CD8-positive, alpha-beta memory T cell (primary cell): ENCODE measurements around the gene ZNF771. TPM values are rescaled to one million over a fixed set of nuclear protein-coding genes. Genes with fewer than 3 reads are reported as not detected.

Experiments used
- CTCF ChIA-PET: fragments of 350-600 bp; sonication (Branson Sonifier 250); formaldehyde crosslinking; loops from one replicate; lab custom pipeline; 2021; ENCODE audit warnings: antibody characterized with exemption; lab: Charles Lee
- POLR2A ChIA-PET: fragments of 350-600 bp; sonication (Branson Sonifier 250); formaldehyde crosslinking; loops from one replicate; lab custom pipeline; 2021; ENCODE audit warnings: antibody characterized with exemption; lab: Charles Lee
- DNase-seq, 5 donors: peaks; one replicate each; pipeline versions ENCODE4 v3.0.0 to v3.0.0-alpha.2; 2020 to 2022; ENCODE audit warnings: mixed read lengths in 1 of 5
- H3K27ac ChIP-seq: one replicate; pipeline ENCODE4 v1.7.0; 2013; ENCODE audit warnings: low read depth, mild to moderate bottlenecking, low read length, moderate library complexity
- H3K27me3 ChIP-seq: 2 replicates; pipeline ENCODE4 v1.7.0; 2013; ENCODE audit warnings: low read length, mild to moderate bottlenecking; ENCODE audit not compliant: insufficient read depth, poor library complexity, severe bottlenecking
- H3K36me3 ChIP-seq: 2 replicates; pipeline ENCODE4 v1.7.0; 2013; ENCODE audit warnings: mild to moderate bottlenecking, low read length, moderate library complexity; ENCODE audit not compliant: insufficient read depth
- H3K4me1 ChIP-seq: 2 replicates; pipeline ENCODE4 v1.7.0; 2013; ENCODE audit warnings: mild to moderate bottlenecking, low read length, moderate library complexity; ENCODE audit not compliant: insufficient read depth
- H3K4me3 ChIP-seq: 2 replicates; pipeline ENCODE4 v1.7.0; 2013; ENCODE audit warnings: mild to moderate bottlenecking, low read length
- H3K9me3 ChIP-seq: 2 replicates; pipeline ENCODE4 v1.7.0; 2013; ENCODE audit warnings: mild to moderate bottlenecking, low read length
- H3K27ac Mint-ChIP-seq, 8 donors: one replicate each; pipeline ENCODE4 v1.8.0; 2020 to 2021; ENCODE audit warnings: mixed read lengths in 8 of 8, mild to moderate bottlenecking in 6 of 8, inconsistent platforms in 3 of 8, moderate library complexity in 3 of 8
- H3K27me3 Mint-ChIP-seq, 2 donors: one replicate each; pipeline ENCODE4 v1.8.0; 2020 to 2021; ENCODE audit warnings: mixed read lengths in 2 of 2, mild to moderate bottlenecking in 1 of 2, moderate library complexity in 1 of 2
- H3K36me3 Mint-ChIP-seq, 3 donors: one replicate each; pipeline ENCODE4 v1.8.0; 2020 to 2021; ENCODE audit warnings: mixed read lengths in 3 of 3, inconsistent platforms in 1 of 3, mild to moderate bottlenecking in 1 of 3
- H3K4me1 Mint-ChIP-seq, 3 donors: one replicate each; pipeline ENCODE4 v1.8.0; 2020 to 2021; ENCODE audit warnings: mixed read lengths in 3 of 3, inconsistent platforms in 1 of 3, mild to moderate bottlenecking in 1 of 3
- H3K4me3 Mint-ChIP-seq, 7 donors: one replicate each; pipeline ENCODE4 v1.8.0; 2020 to 2021; ENCODE audit warnings: mixed read lengths in 7 of 7, mild to moderate bottlenecking in 6 of 7, moderate library complexity in 4 of 7, inconsistent platforms in 2 of 7
- H3K9me3 Mint-ChIP-seq, 5 donors: one replicate each; pipeline ENCODE4 v1.8.0; 2020 to 2022; ENCODE audit warnings: mixed read lengths in 5 of 5, mild to moderate bottlenecking in 3 of 5, moderate library complexity in 2 of 5, inconsistent platforms in 1 of 5
- polyA plus RNA-seq: library from polyadenylated mRNA; unstranded; fragments of 300-500 nt; fragmentation: Illumina TruSeq; gene quantifications from one replicate; pipeline ENCODE4 v1.2.3, GENCODE V29; 2021
- total RNA-seq, 2 experiments: library from RNA; stranded (reverse); gene quantifications; one replicate each; pipeline ENCODE4 v1.2.3, GENCODE V29; 2021

ZNF771 gene
- total and polyA plus RNA-seq, 3 experiments from 2014 or later: 6.0 to 9.8 (median 7.3) TPM

GRCh38 chr16:30414159-30414558, 6.8 kb downstream of the ZNF771 start:
- no peaks in the 10 kb centered on the region for H3K27me3 Mint-ChIP-seq
- peaks cover 11% of the 10 kb centered on the region for H3K4me1 ChIP-seq
- H3K4me1 Mint-ChIP-seq: peaks cover 19 to 27% (median 23%) of the 10 kb centered on the region in 3 donors
- H3K27me3 ChIP-seq: no peaks in the 10 kb centered on the region
- peaks cover 0 to 15% (median 4%) of the 10 kb centered on the region in 3 donors for H3K36me3 Mint-ChIP-seq
- H3K4me3 Mint-ChIP-seq: no peak overlapping the region
- H3K4me3 ChIP-seq: no peak overlapping the region
- ChIA-PET POLR2A (no interaction called here), CTCF (interaction anchor here (0.8 to 1.0 kb wide), 2 partner anchors 16 to 323 kb away, joined by 3 read pairs; partner anchors contain the start of genes DCTPP1 and TBX6)
- no peak overlapping the region for H3K27ac Mint-ChIP-seq
- H3K9me3 ChIP-seq: no peaks in the 10 kb centered on the region
- no peaks in the 10 kb centered on the region for H3K36me3 ChIP-seq
- H3K27ac ChIP-seq: no peak overlapping the region
- no peak for DNase-seq
- no peaks in the 10 kb centered on the region for H3K9me3 Mint-ChIP-seq

DNA sequence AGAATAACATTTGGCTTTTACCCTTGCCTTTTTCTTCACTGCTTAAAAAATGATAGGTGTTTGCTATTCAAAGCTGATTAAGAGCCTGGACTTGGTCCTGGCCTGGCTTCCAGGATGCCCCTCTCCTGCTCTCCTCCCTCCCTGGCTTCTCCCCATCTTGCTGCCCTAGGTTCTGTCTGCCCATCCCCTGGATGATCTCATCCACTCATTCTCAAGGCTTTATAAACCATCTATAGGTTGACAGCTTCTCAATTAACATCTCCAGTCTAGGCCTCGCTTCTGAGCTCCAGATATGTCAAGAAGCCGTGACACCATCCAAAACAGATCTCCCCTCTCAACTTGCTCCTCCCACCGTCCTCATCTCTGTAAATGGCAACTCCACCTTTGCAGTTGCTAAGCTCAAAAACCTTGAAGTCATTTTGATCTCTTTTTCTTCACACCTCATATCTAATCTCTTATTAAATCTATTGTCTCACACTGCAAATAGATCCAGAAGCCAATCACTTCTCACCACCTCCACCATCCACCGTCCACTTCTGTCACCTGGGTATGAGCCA, 8.7 kb downstream of the ZNF771 start:
- Mint-ChIP-seq H3K36me3 (peaks cover 0 to 23% (median 10%) of the 10 kb centered on the region in 3 donors), H3K4me3 (peak overlapping the region in 5 of 7 donors; percentile 0 to 80 (median 17)), H3K9me3 (no peaks in the 10 kb centered on the region), H3K27me3 (peaks cover 0 to 1% of the 10 kb centered on the region in 2 donors), H3K4me1 (peaks cover 14 to 17% (median 15%) of the 10 kb centered on the region in 3 donors), H3K27ac (peak overlapping the region in 6 of 8 donors; percentile 5 to 39 (median 30))
- H3K4me3 ChIP-seq: no peak overlapping the region
- no peak overlapping the region for H3K27ac ChIP-seq
- H3K36me3 ChIP-seq: no peaks in the 10 kb centered on the region
- H3K27me3 ChIP-seq: no peaks in the 10 kb centered on the region
- H3K4me1 ChIP-seq: peaks cover 11% of the 10 kb centered on the region
- no peak for DNase-seq
- CTCF ChIA-PET: interaction anchor here (1.1 kb wide), 2 partner anchors 33 to 120 kb away, joined by 4 to 5 read pairs; partner anchors contain the start of gene SEPTIN1
- no peaks in the 10 kb centered on the region for H3K9me3 ChIP-seq
- POLR2A ChIA-PET: interaction anchor here (2.4 to 2.5 kb wide), 2 partner anchors 38 to 45 kb away, joined by 10 to 17 read pairs; partner anchors contain the start of gene TBC1D10B

DNA sequence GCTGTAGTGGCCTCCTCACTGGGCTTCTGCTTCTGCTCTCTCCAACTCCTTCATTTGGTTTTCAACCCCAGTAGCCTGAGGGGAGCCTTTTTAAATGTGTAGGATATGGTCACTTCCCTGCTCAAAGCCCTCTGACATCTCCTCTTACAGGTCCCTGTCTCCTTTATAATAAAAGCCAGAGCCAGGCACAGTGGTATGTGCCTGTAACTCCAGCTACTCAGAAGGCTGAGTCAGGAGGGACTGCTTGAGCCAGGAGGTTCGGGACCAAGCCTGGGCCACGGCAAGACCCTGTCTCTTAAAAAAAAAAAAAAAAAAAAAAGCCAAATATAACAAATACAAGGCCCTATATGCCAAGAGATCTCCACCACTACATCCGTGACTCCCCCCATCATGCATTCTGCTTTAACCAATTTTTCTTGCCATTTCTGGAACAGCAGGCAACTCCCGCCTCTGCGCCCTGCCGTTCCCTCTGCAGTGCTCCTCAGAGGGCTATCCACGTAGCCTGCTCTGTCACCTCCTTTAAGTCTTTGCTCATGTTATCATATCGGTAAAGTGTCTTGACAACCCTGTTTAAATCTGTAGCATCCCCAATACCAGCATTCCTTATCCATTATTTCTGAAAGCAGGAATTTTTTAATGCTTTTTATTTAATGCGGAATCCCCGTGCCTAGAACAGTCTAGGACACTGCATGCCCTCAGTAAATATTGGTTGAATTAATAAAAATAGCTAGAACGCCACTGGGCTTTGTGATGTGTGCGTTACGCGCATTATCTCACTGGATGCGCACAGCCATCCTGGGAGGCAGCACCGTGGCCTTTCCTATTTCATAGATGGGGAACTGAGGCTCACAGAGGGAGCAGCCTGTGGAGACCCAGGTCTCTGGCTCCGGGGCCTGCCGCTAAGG, 9.5 kb downstream of the ZNF771 start:
- no peaks in the 10 kb centered on the region for H3K36me3 ChIP-seq
- peaks cover 16 to 17% (median 17%) of the 10 kb centered on the region in 3 donors for H3K4me1 Mint-ChIP-seq
- H3K4me1 ChIP-seq: peaks cover 11% of the 10 kb centered on the region
- peak overlapping the region; percentile 65 for H3K27ac ChIP-seq
- DNase-seq: no peak
- H3K4me3 ChIP-seq: peak overlapping the region; percentile 68
- ChIA-PET CTCF (interaction anchor here (0.8 to 1.5 kb wide), 12 partner anchors 9 to 325 kb away, joined by 3 to 28 read pairs (median 4); partner anchors contain the start of genes DCTPP1, ITGAL, TBX6 and ZNF747), POLR2A (interaction anchor here (0.6 to 2.5 kb wide), 20 partner anchors 10 to 357 kb away, joined by 3 to 35 read pairs (median 6); partner anchors contain the start of genes ALDOA, CORO1A, DCTPP1 and FBRS)
- H3K9me3 ChIP-seq: no peaks in the 10 kb centered on the region
- H3K27me3 ChIP-seq: no peaks in the 10 kb centered on the region
- H3K27me3 Mint-ChIP-seq: peaks cover 0 to 1% of the 10 kb centered on the region in 2 donors
- no peaks in the 10 kb centered on the region for H3K9me3 Mint-ChIP-seq
- H3K27ac Mint-ChIP-seq: peak overlapping the region in 7 of 8 donors; percentile 40 to 93 (median 78)
- H3K36me3 Mint-ChIP-seq: peaks cover 0 to 25% (median 13%) of the 10 kb centered on the region in 3 donors
- H3K4me3 Mint-ChIP-seq: peak overlapping the region; percentile 56 to 75 (median 60)

DNA sequence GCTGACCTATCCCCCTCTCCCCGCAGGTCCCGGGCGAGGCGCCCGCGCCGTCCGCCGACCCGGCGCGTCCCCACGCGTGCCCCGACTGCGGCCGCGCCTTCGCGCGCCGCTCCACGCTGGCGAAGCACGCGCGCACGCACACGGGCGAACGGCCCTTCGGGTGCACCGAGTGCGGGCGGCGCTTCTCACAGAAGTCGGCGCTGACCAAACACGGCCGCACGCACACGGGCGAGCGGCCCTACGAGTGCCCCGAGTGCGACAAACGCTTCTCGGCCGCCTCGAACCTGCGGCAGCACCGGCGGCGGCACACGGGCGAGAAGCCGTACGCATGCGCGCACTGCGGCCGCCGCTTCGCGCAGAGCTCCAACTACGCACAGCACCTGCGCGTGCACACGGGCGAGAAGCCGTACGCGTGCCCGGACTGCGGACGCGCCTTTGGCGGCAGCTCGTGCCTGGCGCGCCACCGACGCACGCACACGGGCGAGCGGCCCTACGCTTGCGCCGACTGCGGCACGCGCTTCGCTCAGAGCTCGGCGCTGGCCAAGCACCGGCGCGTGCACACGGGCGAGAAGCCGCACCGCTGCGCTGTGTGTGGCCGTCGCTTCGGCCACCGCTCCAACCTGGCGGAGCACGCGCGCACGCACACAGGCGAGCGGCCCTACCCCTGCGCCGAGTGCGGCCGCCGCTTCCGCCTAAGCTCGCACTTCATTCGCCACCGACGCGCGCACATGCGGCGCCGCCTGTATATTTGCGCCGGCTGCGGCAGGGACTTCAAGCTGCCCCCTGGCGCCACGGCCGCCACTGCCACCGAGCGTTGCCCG, 10.3 kb downstream of the ZNF771 start:
- H3K4me3 Mint-ChIP-seq: peak overlapping the region; percentile 58 to 86 (median 71)
- peak overlapping the region; percentile 65 for H3K27ac ChIP-seq
- POLR2A ChIA-PET: interaction anchor here (0.5 to 2.5 kb wide), 34 partner anchors 8 to 727 kb away, joined by 3 to 35 read pairs (median 4); partner anchors contain the start of genes ALDOA, CORO1A, DCTPP1 and FBRS
- no peaks in the 10 kb centered on the region for H3K9me3 ChIP-seq
- peaks cover 0 to 24% (median 13%) of the 10 kb centered on the region in 3 donors for H3K36me3 Mint-ChIP-seq
- CTCF ChIA-PET: interaction anchor here (0.7 to 1.5 kb wide), 23 partner anchors 10 to 362 kb away, joined by 3 to 28 read pairs (median 3); partner anchors contain the start of genes DCTPP1, ITGAL, SEPTIN1 and TBX6
- no peaks in the 10 kb centered on the region for H3K36me3 ChIP-seq
- H3K4me1 ChIP-seq: peaks cover 11% of the 10 kb centered on the region
- peak; percentile 80 to 93 (median 89) for DNase-seq
- no peaks in the 10 kb centered on the region for H3K27me3 ChIP-seq
- no peaks in the 10 kb centered on the region for H3K9me3 Mint-ChIP-seq
- peak overlapping the region; percentile 68 for H3K4me3 ChIP-seq
- peak overlapping the region in 4 of 8 donors; percentile 68 to 88 (median 75) for H3K27ac Mint-ChIP-seq
- peaks cover 14 to 16% (median 14%) of the 10 kb centered on the region in 3 donors for H3K4me1 Mint-ChIP-seq
- H3K27me3 Mint-ChIP-seq: peaks cover 0 to 1% of the 10 kb centered on the region in 2 donors

DNA sequence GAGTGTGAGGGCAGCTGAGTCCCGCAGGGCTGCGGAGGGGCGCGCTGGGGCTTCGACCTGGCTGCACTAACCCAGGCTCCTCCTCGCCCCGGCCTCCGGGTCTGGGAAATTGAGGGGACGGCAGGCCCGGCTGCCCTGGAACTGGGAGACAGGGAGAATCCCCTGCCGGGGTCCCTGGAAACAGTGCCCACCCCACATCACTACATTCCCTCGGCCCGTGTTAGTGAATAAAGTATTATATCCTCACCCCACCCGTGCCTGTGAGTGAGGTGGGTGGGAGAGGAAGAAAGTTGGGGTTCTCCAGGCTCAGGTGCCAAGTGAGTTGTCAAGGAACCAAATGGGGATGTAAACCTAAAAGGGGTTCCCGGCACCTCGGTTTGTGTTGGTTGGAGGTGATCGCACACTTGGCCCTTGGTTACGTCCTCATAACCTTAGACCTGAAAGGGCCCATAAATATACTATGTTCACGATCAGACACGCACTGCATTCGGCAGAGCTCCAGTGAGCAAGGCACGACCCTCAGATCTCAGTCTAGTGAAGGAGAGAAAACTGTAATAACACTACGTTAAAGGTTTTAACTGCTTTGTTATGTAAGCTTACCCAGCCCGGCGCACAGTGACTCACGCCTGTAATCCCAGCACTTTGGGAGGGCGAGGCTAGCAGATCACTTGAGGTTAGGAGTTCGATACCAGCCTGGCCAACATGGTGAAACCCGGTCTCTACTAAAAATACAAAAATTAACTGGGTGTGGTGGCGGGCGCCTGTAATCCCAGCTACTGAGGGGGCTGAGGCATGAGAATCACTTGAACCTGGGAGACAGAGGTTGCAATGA, 11.2 kb downstream of the ZNF771 start:
- Mint-ChIP-seq H3K4me3 (peak overlapping the region; percentile 47 to 82 (median 75)), H3K27me3 (peaks cover 0 to 1% of the 10 kb centered on the region in 2 donors), H3K9me3 (no peaks in the 10 kb centered on the region), H3K4me1 (peaks cover 14 to 16% (median 14%) of the 10 kb centered on the region in 3 donors), H3K27ac (peak overlapping the region; percentile 73 to 88 (median 78)), H3K36me3 (peaks cover 0 to 28% (median 13%) of the 10 kb centered on the region in 3 donors)
- DNase-seq: no peak
- no peaks in the 10 kb centered on the region for H3K9me3 ChIP-seq
- H3K27ac ChIP-seq: peak overlapping the region; percentile 65
- H3K36me3 ChIP-seq: no peaks in the 10 kb centered on the region
- H3K4me3 ChIP-seq: peak overlapping the region; percentile 68
- ChIA-PET CTCF (interaction anchor here (0.7 to 2.9 kb wide), 24 partner anchors 10 to 363 kb away, joined by 3 to 28 read pairs (median 3); partner anchors contain the start of genes DCTPP1, ITGAL, SEPTIN1 and TBX6), POLR2A (interaction anchor here (0.5 to 2.5 kb wide), 30 partner anchors 9 to 728 kb away, joined by 3 to 35 read pairs (median 4); partner anchors contain the start of genes ALDOA, CORO1A, DCTPP1 and FBRS)
- H3K4me1 ChIP-seq: peaks cover 11% of the 10 kb centered on the region
- no peaks in the 10 kb centered on the region for H3K27me3 ChIP-seq

- peaks cover 11% of the 10 kb centered on the region for H3K4me1 ChIP-seq
- Mint-ChIP-seq H3K27me3 (peaks cover 0 to 1% of the 10 kb centered on the region in 2 donors), H3K9me3 (no peaks in the 10 kb centered on the region), H3K27ac (peak overlapping the region in 4 of 8 donors; percentile 21 to 69 (median 35)), H3K4me1 (peaks cover 14 to 16% (median 16%) of the 10 kb centered on the region in 3 donors), H3K36me3 (peaks cover 0 to 42% (median 19%) of the 10 kb centered on the region in 3 donors), H3K4me3 (peak overlapping the region in 1 of 7 donors; percentile 53)
- peaks cover 9% of the 10 kb centered on the region for H3K36me3 ChIP-seq
- no peak overlapping the region for H3K27ac ChIP-seq
- no peak for DNase-seq
- no peaks in the 10 kb centered on the region for H3K27me3 ChIP-seq
- CTCF ChIA-PET: interaction anchor here (0.6 to 2.9 kb wide), 3 partner anchors 9 to 28 kb away, joined by 3 to 13 read pairs (median 10); partner anchors contain the start of gene DCTPP1
- H3K9me3 ChIP-seq: no peaks in the 10 kb centered on the region
- POLR2A ChIA-PET: no interaction called here
- H3K4me3 ChIP-seq: no peak overlapping the region
Observed at GRCh38 chr16:30421010-30421409, 13.6 kb downstream of the ZNF771 start.
